Lung (tissue), 12 donors: Measurements from ENCODE around the gene P2RX6. TPM values are rescaled to one million over a fixed set of nuclear protein-coding genes. Genes with fewer than 3 reads are reported as not detected.
A peak's percentile ranks its signal among the peaks of the same experiment; 100 is the strongest.
"Not testable (repeated sequence)": the region's sequence is repeated elsewhere in the genome, so short reads cannot be mapped to it uniquely, and the experiment has no call there.

ENCODE experiments used
- ATAC-seq: fragments of 200-7000 bp; cut with Tn5 transposase; one replicate; pipeline ENCODE4 v1.9.1; 2020; ENCODE audit warnings: moderate number of reproducible peaks; ENCODE audit not compliant: insufficient read depth, low FRiP score
- DNase-seq, 3 donors: peaks; one replicate each; pipeline ENCODE4 v3.0.0-alpha.2; 2013 to 2017
- H3K27ac ChIP-seq, 2 donors: one replicate each; pipeline ENCODE4 v1.5.1; 2013; ENCODE audit warnings: mild to moderate bottlenecking in 2 of 2, moderate library complexity in 2 of 2, control low read depth in 1 of 2, inconsistent platforms in 1 of 2, low read depth in 1 of 2, low read length in 1 of 2
- H3K27me3 ChIP-seq, 3 donors: one replicate each; pipeline ENCODE4 v1.5.1; 2013; ENCODE audit warnings: low read length in 2 of 3; ENCODE audit not compliant: control insufficient read depth in 3 of 3, insufficient read depth in 3 of 3
- H3K36me3 ChIP-seq, 4 donors: one replicate each; pipeline ENCODE4 v1.5.1; 2013; ENCODE audit warnings: low read length in 4 of 4, mild to moderate bottlenecking in 1 of 4, moderate library complexity in 1 of 4; ENCODE audit not compliant: control insufficient read depth in 4 of 4, insufficient read depth in 4 of 4
- H3K4me1 ChIP-seq, 5 donors: one replicate each; pipeline ENCODE4 v1.5.1; 2013; ENCODE audit warnings: low read length in 5 of 5, mild to moderate bottlenecking in 2 of 5, moderate library complexity in 1 of 5; ENCODE audit not compliant: control insufficient read depth in 5 of 5, insufficient read depth in 5 of 5
- H3K4me3 ChIP-seq: one replicate; pipeline ENCODE4 v1.5.1; 2013; ENCODE audit warnings: mild to moderate bottlenecking, control low read depth, moderate library complexity
- H3K9ac ChIP-seq, 2 donors: one replicate each; pipeline ENCODE4 v1.5.1; 2013; ENCODE audit warnings: low read length in 2 of 2, control low read depth in 1 of 2; ENCODE audit not compliant: insufficient read depth in 1 of 2
- H3K9me3 ChIP-seq, 4 donors: one replicate each; pipeline ENCODE4 v1.5.1; 2013; ENCODE audit warnings: low read length in 3 of 4, mild to moderate bottlenecking in 1 of 4, moderate library complexity in 1 of 4; ENCODE audit not compliant: control insufficient read depth in 4 of 4, insufficient read depth in 3 of 4
- CTCF ChIP-seq: IDR thresholded peaks from 2 replicates; pipeline ENCODE4 v1.5.1; 2012; ENCODE audit warnings: mild to moderate bottlenecking; ENCODE audit errors: control extremely low read depth, extremely low read depth
- WGBS, 2 donors: extraction: QIAGEN DNeasy Blood & Tissue Kit; methylation state at CpG; one replicate each; pipeline ENCODE4 v1.1.7; 2013; 5-methylcytosine and 5-hydroxymethylcytosine counted together
- polyA plus RNA-seq, 2 donors: library from polyadenylated mRNA; stranded (reverse); fragments of 200-250 nt; gene quantifications; one replicate each; pipeline ENCODE4 v1.2.1, GENCODE V29; 2013
- total RNA-seq, 2 donors: library from RNA; depleted of rRNA in 1 of 2; stranded (reverse); fragments of >200 nt in 1 of 2; gene quantifications; one replicate each; pipeline ENCODE4 v1.2.1, GENCODE V29; 2014 to 2021
- donor health status: control.
- donor health status: control.
- donor health status: Bipolar disorder and iron deficiency.
- donor health status: healthy.
- donor health status: DM: yes; HTN: yes; CAD: no.

P2RX6 gene
- total and polyA plus RNA-seq, 4 donors, result 0.21 to 2.2 (median 0.93) TPM

- peaks cover 5 to 30% (median 13%) of the 10 kb centered on the region in 5 donors for H3K4me1 ChIP-seq
- DNase-seq (no peak), ATAC-seq (no peak)
- peak overlapping the region in 1 of 2 donors; percentile 3 for H3K27ac ChIP-seq
- no peak overlapping the region for H3K4me3 ChIP-seq
- TF ChIP-seq CTCF, result no peak
- H3K9ac ChIP-seq, result no peak overlapping the region
- no peaks in the 10 kb centered on the region for H3K9me3 ChIP-seq
- peaks cover 0 to 16% (median 3%) of the 10 kb centered on the region in 4 donors for H3K36me3 ChIP-seq
- no peaks in the 10 kb centered on the region for H3K27me3 ChIP-seq
- 89 to 92% methylated on average over 4 of the region's 4 CpGs for WGBS, 2 donors
Measured at GRCh38 chr22:21003782-21004181, 11.2 kb upstream of the P2RX6 start.

GRCh38 chr22:21009208-21009607 is 5.8 kb upstream of the P2RX6 start:
- not testable (repeated sequence) for H3K9me3 ChIP-seq, ATAC-seq, H3K9ac ChIP-seq, H3K4me3 ChIP-seq, H3K36me3 ChIP-seq, H3K27me3 ChIP-seq, DNase-seq, H3K27ac ChIP-seq
- 87 to 92% methylated on average over 13 of the region's 13 CpGs for WGBS, 2 donors
- H3K4me1 ChIP-seq, result peaks cover 0 to 14% (median 0%) of the 10 kb centered on the region in 5 donors

DNA sequence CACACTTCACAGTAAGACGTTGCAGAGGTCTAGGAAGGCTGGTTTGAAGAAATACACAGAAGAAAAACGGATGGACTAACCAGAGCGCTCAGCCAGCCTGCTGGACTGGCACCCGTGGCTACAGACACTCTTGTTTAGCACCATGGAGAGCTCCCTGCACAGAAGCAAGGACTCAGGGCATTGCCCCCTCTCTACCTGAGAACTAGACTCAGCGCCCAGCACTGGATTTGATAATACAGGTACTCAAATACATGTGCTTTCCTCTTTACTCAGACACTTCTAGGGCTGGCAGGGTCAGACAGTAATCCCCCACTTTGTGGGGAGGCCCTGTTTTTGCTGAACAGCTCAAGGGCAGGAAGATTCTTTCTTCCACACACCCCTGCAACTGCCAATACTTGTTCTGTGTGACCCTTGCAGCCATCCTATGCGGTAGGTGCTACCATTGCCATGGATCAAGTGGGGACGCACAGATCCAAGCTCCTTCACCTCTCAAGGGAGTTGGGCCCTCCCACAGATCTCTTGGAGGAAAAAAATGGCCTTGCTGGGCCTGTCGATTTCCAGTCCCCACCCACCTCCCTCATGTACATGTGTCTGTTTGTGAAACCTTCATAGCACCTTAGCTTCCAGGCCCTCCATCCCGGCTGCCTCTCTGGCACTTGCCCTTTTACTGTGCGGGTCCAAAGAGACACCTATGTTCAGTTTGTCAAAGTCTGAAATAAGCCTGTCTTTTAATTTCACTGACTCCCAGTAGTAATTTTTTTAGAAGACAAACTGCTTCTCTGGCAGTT is 5.1 kb upstream of the P2RX6 start:
- no peak overlapping the region for H3K9ac ChIP-seq
- TF ChIP-seq CTCF, result no peak
- no peak overlapping the region for H3K4me3 ChIP-seq
- H3K4me1 ChIP-seq, result peaks cover 0 to 20% (median 4%) of the 10 kb centered on the region in 5 donors
- H3K9me3 ChIP-seq, result no peaks in the 10 kb centered on the region
- peaks cover 0 to 3% (median 0%) of the 10 kb centered on the region in 4 donors for H3K36me3 ChIP-seq
- no peak for ATAC-seq
- H3K27me3 ChIP-seq, result no peaks in the 10 kb centered on the region
- 60 to 69% methylated on average over 10 of the region's 10 CpGs for WGBS, 2 donors
- H3K27ac ChIP-seq, result no peak overlapping the region
- peak; percentile 63 to 78 (median 70) for DNase-seq

DNA sequence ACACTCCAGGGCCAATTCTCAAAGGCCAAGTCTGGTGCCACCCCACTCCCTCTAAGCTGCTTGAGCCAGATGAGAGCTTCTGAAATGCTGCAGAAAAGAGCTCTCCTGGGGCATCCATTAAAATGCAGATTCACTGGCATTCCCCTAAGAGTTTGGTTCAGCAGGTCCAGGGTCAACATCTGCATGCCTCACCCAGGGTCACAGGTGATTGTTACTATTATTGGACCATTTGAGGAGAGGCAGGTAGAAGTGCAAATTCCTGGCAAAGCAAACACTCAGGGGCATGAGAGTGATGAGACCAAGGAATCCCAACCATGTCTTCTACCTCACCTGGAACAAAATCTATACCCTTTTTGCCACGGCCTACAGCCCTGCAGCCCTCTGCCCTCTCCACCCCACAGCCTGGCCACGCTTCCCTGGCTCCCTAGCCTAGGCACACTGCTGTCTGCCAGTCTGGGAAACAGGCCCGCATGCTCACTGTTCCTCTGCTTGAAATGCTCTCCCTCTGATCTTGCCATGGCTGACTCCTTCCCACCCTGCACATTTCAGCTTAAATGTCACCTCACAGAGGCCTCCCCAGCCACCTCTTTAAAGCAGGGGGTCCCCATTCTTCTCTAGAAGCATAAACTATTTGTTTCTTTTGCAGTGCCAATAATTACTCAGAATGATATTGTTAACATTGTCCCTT is 4.4 kb upstream of the P2RX6 start:
- no peak for ATAC-seq
- Histone ChIP-seq H3K27ac (no peak overlapping the region), H3K9me3 (no peaks in the 10 kb centered on the region), H3K9ac (no peak overlapping the region), H3K4me3 (no peak overlapping the region), H3K36me3 (peaks cover 0 to 3% (median 0%) of the 10 kb centered on the region in 4 donors), H3K27me3 (no peaks in the 10 kb centered on the region), H3K4me1 (peaks cover 0 to 27% (median 9%) of the 10 kb centered on the region in 5 donors)
- WGBS, 2 donors, result 90% methylated on average over 3 of the region's 3 CpGs
- TF ChIP-seq CTCF, result no peak
- DNase-seq, result no peak
